GM06990 (cell line): ENCODE measurements around the gene ENOX1.

Experiments
- DNase-seq: peaks from one replicate; pipeline ENCODE4 v3.0.0-alpha.2; 2011; ENCODE audit not compliant: insufficient read length; ENCODE audit errors: extremely low read depth
- H3K27me3 ChIP-seq: replicated peaks from 2 replicates; pipeline ENCODE4 v1.6.0; 2011; ENCODE audit warnings: low read length; ENCODE audit not compliant: control insufficient read depth, insufficient read depth
- H3K36me3 ChIP-seq: 2 replicates; pipeline ENCODE4 v1.5.1; 2011; ENCODE audit warnings: low read length; ENCODE audit not compliant: control insufficient read depth, insufficient read depth
- H3K4me3 ChIP-seq: replicated peaks from 2 replicates; pipeline ENCODE4 v1.5.1; 2011; ENCODE audit warnings: low read depth, mild to moderate bottlenecking, control low read depth, low read length
- CTCF ChIP-seq: IDR thresholded peaks from 2 replicates; pipeline ENCODE4 v1.5.1; 2011; ENCODE audit warnings: low read length, control low read depth, mild to moderate bottlenecking, inconsistent platforms; ENCODE audit not compliant: insufficient read depth, poor library complexity, severe bottlenecking

The ENOX1 gene

GRCh38 chr13:43271152-43271551 is 515.6 kb downstream of the ENOX1 start:
- Histone ChIP-seq H3K27me3 (no peaks in the 10 kb centered on the region), H3K36me3 (no peaks in the 10 kb centered on the region), H3K4me3 (no peak overlapping the region)
- no peak for DNase-seq
- no peak for TF ChIP-seq CTCF

DNA sequence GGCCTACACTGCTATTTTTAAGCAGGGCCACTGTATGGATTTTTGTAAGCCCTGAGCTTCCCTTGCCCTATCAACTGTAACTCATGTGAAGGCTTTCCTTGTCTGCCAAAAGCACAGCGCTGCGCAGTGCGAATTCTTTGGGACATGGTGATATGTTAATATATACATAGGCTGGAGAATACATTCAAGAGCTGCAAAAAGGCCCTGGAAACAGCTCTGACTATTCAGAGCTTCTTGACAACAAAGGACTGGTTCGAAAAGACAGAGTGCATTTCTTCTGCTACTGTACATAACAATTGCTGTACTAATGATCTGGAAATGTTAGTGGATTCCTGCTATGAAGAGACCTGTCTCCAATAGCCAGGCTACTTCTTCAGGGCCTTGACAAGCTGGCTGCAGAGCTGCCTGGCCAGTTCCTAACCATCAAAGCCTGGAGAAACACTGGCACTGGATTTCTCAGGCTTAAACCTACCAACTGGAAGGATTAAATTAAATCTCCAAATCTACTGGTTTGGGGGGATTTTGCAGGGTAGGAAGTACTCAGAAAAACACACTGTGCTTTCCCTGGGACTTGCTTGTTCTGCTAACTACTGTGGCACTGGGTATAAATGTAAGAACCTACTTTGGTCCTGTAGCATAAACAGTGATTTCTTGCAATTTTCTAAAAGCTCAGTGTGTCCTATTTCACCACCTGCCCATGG is 516.5 kb downstream of the ENOX1 start:
- no peak for TF ChIP-seq CTCF
- Histone ChIP-seq H3K36me3 (no peaks in the 10 kb centered on the region), H3K4me3 (no peak overlapping the region), H3K27me3 (no peaks in the 10 kb centered on the region)
- no peak for DNase-seq

DNA sequence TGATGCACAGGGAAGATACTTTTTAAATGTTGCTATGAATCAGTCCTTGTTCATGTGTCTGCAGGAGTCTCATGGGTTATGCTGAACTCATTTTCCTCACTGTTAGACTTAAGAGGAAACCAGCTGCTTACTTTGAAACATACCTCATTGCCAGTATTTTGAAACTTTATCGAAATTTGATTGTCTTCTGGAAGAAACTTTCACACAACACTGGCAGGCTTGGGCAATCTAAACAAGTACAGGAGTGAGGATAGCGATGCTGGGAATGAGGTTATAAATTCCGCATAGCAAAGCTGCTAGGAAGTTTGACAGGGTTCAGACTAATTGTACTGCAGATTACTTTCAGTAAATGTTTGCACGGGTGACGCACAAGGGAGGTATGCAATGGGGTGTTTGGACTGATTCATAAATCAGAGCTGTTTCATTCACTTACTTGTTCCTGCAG is 517.7 kb downstream of the ENOX1 start:
- no peak for DNase-seq
- no peak overlapping the region for H3K4me3 ChIP-seq

DNA sequence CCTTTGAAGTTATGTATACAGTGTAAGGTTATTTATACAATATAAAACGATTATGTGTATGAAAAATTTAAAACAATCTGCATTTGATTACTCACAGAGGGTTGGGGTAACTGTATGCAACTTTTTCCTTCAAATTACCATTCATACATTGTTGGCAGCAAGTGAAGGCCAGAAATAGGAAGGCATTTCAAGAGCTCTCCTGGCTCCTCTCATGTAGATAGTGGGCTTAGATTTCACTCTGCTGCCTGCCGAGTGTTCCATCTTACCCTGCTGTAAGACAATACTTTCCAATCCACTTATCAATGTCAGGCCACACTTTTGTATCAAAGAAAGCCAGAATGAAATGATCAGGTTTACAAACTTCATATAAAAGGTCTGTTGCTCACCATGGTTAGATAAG is 518.1 kb downstream of the ENOX1 start:
- no peaks in the 10 kb centered on the region for H3K36me3 ChIP-seq
- no peak overlapping the region for H3K4me3 ChIP-seq
- no peak for TF ChIP-seq CTCF
- H3K27me3 ChIP-seq = no peaks in the 10 kb centered on the region
- no peak for DNase-seq

More for the DNA sequence above, 517.7 kb downstream of the ENOX1 start:
- TF ChIP-seq CTCF = no peak
- Histone ChIP-seq H3K36me3 (no peaks in the 10 kb centered on the region), H3K27me3 (no peaks in the 10 kb centered on the region)

DNA sequence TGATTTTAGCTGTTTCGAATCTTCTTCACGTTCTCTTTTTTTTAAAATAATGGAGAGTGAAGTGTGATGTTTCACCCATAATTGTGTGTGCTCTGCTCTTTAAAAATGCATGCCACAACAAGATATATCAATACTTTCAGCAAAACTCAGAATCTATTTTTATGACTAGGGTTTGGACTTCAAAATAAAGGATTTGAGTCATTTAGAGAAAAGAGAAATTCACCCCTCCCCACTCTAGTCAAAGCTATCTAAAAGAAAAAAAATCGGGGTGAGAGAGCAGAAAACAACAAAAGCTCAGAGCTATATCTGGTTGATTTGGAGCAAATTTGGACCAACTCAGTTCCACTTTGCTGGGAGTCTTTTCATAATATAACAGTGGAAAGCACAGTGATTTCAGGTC is 518.9 kb downstream of the ENOX1 start:
- no peaks in the 10 kb centered on the region for H3K36me3 ChIP-seq
- no peak for TF ChIP-seq CTCF
- no peak overlapping the region for H3K4me3 ChIP-seq
- no peaks in the 10 kb centered on the region for H3K27me3 ChIP-seq
- peak; percentile 26 for DNase-seq
